HG03196 (cell line): ENCODE data around the gene CCDC74B.
"Not testable (repeated sequence)": the region's sequence is repeated elsewhere in the genome, so short reads cannot be mapped to it uniquely, and the experiment has no call there.

Experiments
- ATAC-seq: cut with Tn5 transposase; IDR thresholded peaks from one replicate; pipeline ENCODE4 v1.9.1; 2021; ENCODE audit not compliant: unreplicated experiment

The CCDC74B gene

GRCh38 chr2:130102597-130103363 is 42.1 kb downstream of the CCDC74B start:
- ATAC-seq: not testable (repeated sequence)
